Breast epithelium (tissue), 4 donors: Measurements from ENCODE around the gene CFAP20. TPM values are rescaled to one million over a fixed set of nuclear protein-coding genes. Genes with fewer than 3 reads are reported as not detected.

Source experiments
- DNase-seq, 2 donors: peaks; one replicate each; pipeline ENCODE4 v3.0.0-alpha.2; 2019; ENCODE audit warnings: low spot score in 2 of 2
- H3K27ac ChIP-seq, 2 donors: fragments of 200-600 bp; sonication (generic) in 1 of 2; one replicate each; pipeline ENCODE4 v1.5.1; 2016 to 2019; ENCODE audit warnings: mild to moderate bottlenecking in 1 of 2
- H3K27me3 ChIP-seq, 2 donors: fragments of 200-600 bp; sonication (generic) in 1 of 2; one replicate each; pipeline versions ENCODE4 v1.5.1 to v1.6.0; 2017 to 2019; ENCODE audit warnings: control low read depth in 1 of 2, mild to moderate bottlenecking in 1 of 2
- H3K36me3 ChIP-seq: fragments of 200-600 bp; one replicate; pipeline ENCODE4 v1.5.1; 2019
- H3K4me1 ChIP-seq, 2 donors: fragments of 200-600 bp; sonication (generic); one replicate each; pipeline ENCODE4 v1.5.1; 2016 to 2019; ENCODE audit warnings: control low read depth in 1 of 2
- H3K4me3 ChIP-seq, 3 donors: fragments of 200-600 bp; sonication (generic); 1 replicate in 2 of 3; 2 replicates in 1 of 3; pipeline ENCODE4 v1.5.1; 2016 to 2019; ENCODE audit warnings: mild to moderate bottlenecking in 3 of 3, moderate library complexity in 2 of 3
- H3K9me3 ChIP-seq, 2 donors: fragments of 200-600 bp; sonication (generic) in 1 of 2; one replicate each; pipeline ENCODE4 v1.5.1; 2016 to 2019; ENCODE audit warnings: control low read depth in 1 of 2
- POLR2A ChIP-seq: fragments of 450-650 bp; IDR thresholded peaks from one replicate; pipeline ENCODE4 v1.6.1; 2016; ENCODE audit warnings: antibody characterized with exemption, mild to moderate bottlenecking, moderate library complexity
- POLR2AphosphoS5 ChIP-seq, 3 donors: sonication (generic); formaldehyde crosslinking; IDR thresholded peaks; one replicate each; pipeline ENCODE4 v1.6.1; 2017; ENCODE audit warnings: antibody characterized with exemption in 3 of 3
- intact Hi-C: fragments of 100-400 bp; cut with DNase I; formaldehyde crosslinking; loops from one replicate; pipeline ENCODE4 v1.15.1; 2023; ENCODE audit warnings: low total_unique reads
- total RNA-seq, 3 donors: library from RNA; depleted of rRNA; stranded (reverse); fragments of >200 nt; gene quantifications; one replicate each; pipeline ENCODE4 v1.1.0, GENCODE V29; 2016
- TF ChIP-seq, protein P1 (sequence below), 3 donors: fragments of 450-650 bp; IDR thresholded peaks; one replicate each; pipeline ENCODE4 v1.5.1; 2016 to 2017; ENCODE audit warnings: antibody characterized with exemption in 3 of 3, mild to moderate bottlenecking in 3 of 3, moderate library complexity in 3 of 3

Gene CFAP20
- 10 to 100 TPM; 30.5 to 46.1 (median 30.9) TPM for total RNA-seq

GRCh38 chr16:58129097-58129936, at the start of gene CFAP20:
Gene CFAP20, minus strand, starts transcription at chr16:58129381. Its CDS starts 266 bp downstream, at chr16:58129115.
- intact Hi-C loops = loop anchor here (5.0 kb wide), 1 partner anchor 102 kb away; the partner anchor contains the start of gene MMP15
- TF ChIP-seq POLR2A = peak; percentile 77
- peak; percentile 86 to 95 (median 86) for TF ChIP-seq POLR2AphosphoS5 (IDR thresholded peaks at IDR 0.05)
- TF ChIP-seq, protein P1, sequence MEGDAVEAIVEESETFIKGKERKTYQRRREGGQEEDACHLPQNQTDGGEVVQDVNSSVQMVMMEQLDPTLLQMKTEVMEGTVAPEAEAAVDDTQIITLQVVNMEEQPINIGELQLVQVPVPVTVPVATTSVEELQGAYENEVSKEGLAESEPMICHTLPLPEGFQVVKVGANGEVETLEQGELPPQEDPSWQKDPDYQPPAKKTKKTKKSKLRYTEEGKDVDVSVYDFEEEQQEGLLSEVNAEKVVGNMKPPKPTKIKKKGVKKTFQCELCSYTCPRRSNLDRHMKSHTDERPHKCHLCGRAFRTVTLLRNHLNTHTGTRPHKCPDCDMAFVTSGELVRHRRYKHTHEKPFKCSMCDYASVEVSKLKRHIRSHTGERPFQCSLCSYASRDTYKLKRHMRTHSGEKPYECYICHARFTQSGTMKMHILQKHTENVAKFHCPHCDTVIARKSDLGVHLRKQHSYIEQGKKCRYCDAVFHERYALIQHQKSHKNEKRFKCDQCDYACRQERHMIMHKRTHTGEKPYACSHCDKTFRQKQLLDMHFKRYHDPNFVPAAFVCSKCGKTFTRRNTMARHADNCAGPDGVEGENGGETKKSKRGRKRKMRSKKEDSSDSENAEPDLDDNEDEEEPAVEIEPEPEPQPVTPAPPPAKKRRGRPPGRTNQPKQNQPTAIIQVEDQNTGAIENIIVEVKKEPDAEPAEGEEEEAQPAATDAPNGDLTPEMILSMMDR (IDR thresholded peaks at IDR 0.05) = peak in 1 of 3 donors; percentile 7
- no peaks in the 10 kb centered on the region for H3K27me3 ChIP-seq

GRCh38 chr16:58177353-58177710, 48.2 kb upstream of the CFAP20 start:
- no peak overlapping the region for H3K4me3 ChIP-seq
- no peaks in the 10 kb centered on the region for H3K9me3 ChIP-seq
- H3K36me3 ChIP-seq = no peaks in the 10 kb centered on the region
- DNase-seq = no peak
- intact Hi-C loops = no loop called here
- no peak overlapping the region for H3K27ac ChIP-seq
- no peaks in the 10 kb centered on the region for H3K27me3 ChIP-seq
- no peaks in the 10 kb centered on the region for H3K4me1 ChIP-seq
- TF ChIP-seq POLR2A (no peak), POLR2AphosphoS5 (IDR thresholded peaks at IDR 0.05) (no peak)
- TF ChIP-seq, protein P1 (IDR thresholded peaks at IDR 0.05) = no peak

More at GRCh38 chr16:58129097-58129936, at the start of gene CFAP20:
- Histone ChIP-seq H3K9me3 (no peaks in the 10 kb centered on the region), H3K36me3 (no peaks in the 10 kb centered on the region), H3K4me1 (peaks cover 0 to 8% of the 10 kb centered on the region in 2 donors), H3K4me3 (peak within 1 kb of the TSS; percentile 93 to 98 (median 97)), H3K27ac (peak within 1 kb of the TSS; percentile 90)
- DNase-seq = peak; percentile 98

- H3K4me1 ChIP-seq = no peaks in the 10 kb centered on the region
- intact Hi-C loops = no loop called here
- H3K4me3 ChIP-seq = no peak overlapping the region
- no peaks in the 10 kb centered on the region for H3K36me3 ChIP-seq
- TF ChIP-seq, protein P1 (IDR thresholded peaks at IDR 0.05) = no peak
- TF ChIP-seq POLR2A (no peak), POLR2AphosphoS5 (IDR thresholded peaks at IDR 0.05) (no peak)
- H3K9me3 ChIP-seq = no peaks in the 10 kb centered on the region
- DNase-seq = no peak
- H3K27me3 ChIP-seq = no peaks in the 10 kb centered on the region
- H3K27ac ChIP-seq = no peak overlapping the region
Observed at GRCh38 chr16:58176608-58177352, 47.6 kb upstream of the CFAP20 start.

DNA sequence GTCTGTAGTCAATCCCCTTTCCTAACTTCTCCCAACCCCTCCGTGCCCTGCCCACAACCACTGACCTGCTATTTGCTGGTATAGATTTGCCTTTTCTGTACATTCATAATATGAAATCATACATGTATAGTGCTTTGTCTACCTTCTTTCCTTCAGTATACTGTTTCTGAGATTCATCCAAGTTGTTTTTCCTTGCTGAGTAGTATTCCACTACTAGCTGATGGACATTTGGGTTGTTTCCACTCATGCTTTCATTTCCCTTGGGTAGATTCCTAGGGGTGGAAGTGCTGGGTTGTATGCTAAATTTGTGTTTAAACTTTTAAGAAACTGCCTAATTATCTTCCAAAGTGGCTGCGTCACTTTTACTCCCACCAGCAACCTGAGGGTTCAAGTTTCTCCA, 41.0 kb upstream of the CFAP20 start:
- H3K27me3 ChIP-seq = no peaks in the 10 kb centered on the region
- H3K4me1 ChIP-seq = no peaks in the 10 kb centered on the region
- H3K9me3 ChIP-seq = no peaks in the 10 kb centered on the region
- no peak overlapping the region for H3K4me3 ChIP-seq
- intact Hi-C loops = no loop called here
- TF ChIP-seq, protein P1 (IDR thresholded peaks at IDR 0.05) = no peak
- no peak for TF ChIP-seq POLR2AphosphoS5 (IDR thresholded peaks at IDR 0.05)
- TF ChIP-seq POLR2A = no peak
- H3K36me3 ChIP-seq = peaks cover 9% of the 10 kb centered on the region
- no peak for DNase-seq
- H3K27ac ChIP-seq = no peak overlapping the region

DNA sequence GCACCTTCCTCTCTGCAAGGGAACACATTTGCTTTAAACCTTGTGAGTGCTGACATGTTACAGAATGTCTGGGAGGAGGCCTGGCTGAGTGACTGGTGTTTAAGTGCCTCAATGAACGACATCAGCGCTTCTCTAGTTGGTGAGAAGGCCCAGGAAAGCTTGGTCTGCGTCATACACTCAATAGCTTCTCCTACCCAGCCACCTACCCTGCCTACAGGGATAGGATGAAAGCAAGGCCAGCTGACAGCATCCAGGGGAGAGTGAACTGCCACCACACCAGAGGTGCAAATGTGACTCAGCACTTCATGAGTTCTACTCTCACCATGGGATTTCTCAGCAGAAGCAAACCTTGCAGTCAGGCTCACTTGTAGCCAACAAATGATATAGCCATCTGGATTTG, 31.7 kb upstream of the CFAP20 start:
- no peaks in the 10 kb centered on the region for H3K9me3 ChIP-seq

More for the DNA sequence above, 31.7 kb upstream of the CFAP20 start:
- TF ChIP-seq POLR2AphosphoS5 (IDR thresholded peaks at IDR 0.05) (no peak), POLR2A (no peak)
- TF ChIP-seq, protein P1 (IDR thresholded peaks at IDR 0.05) = no peak
- intact Hi-C loops = no loop called here
- no peak for DNase-seq
- Histone ChIP-seq H3K27me3 (no peaks in the 10 kb centered on the region), H3K4me3 (no peak overlapping the region), H3K4me1 (no peaks in the 10 kb centered on the region), H3K27ac (no peak overlapping the region), H3K36me3 (peaks cover 7% of the 10 kb centered on the region)
